ENCODE measurements around the gene AHDC1.

Gene AHDC1

DNA sequence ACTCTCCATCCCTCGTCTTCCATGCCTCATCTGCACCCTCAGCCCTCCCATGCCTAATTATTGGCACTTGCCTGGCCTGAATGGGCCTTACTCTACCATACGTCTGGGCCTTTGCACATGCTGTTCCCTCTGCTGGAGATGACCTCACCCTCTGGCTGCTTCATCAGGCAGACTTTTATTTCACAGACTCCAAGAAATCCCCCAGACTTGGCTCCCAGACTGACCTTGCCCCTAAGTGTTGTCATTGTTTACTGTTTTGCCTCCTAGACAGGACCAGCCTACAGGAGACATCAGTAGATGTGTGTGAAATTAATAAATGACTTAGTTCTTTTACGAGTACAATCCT lies 5.2 kb upstream of the AHDC1 start:
- ATAC-seq (no peak), DNase-seq (no peak)

DNA sequence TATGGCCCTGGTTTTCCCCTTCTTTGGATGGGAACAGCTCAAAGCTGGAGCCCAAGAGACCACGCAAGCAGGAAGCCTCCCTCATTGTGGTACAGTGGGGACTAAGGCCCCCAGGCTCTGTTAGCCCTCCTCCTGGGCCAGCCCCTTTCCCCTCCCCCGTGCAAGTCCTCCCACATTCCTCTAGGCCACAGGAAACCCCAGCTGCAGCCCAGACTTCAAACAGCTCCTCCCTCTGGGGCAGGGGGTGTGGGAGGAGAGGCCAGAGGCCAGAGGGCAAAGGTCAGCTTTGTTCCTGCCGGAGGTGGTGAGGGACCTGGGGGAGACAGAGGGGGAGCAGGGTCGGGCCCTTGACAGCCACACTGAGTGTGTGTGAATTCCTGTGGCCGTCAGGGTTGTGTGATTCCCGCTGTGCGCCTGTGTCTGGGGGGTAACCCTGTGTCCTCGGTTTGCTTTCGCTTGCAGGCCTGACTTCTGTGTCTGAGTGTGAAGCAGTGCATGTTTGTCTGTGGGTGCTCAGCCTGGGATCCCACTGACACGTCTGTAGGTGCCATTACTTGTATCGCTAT lies 3.4 kb upstream of the AHDC1 start:
- peaks cover 23% of the 10 kb centered on the region for H3K4me1 Mint-ChIP-seq
- ATAC-seq, result no peak
- no peak overlapping the region for H3K4me3 Mint-ChIP-seq
- DNase-seq, result no peak
- no peaks in the 10 kb centered on the region for H3K9me3 Mint-ChIP-seq
- no peaks in the 10 kb centered on the region for H3K27me3 Mint-ChIP-seq
- H3K27ac Mint-ChIP-seq, result no peak overlapping the region

More for the DNA sequence above, 5.2 kb upstream of the AHDC1 start:
- no peak overlapping the region for H3K27ac Mint-ChIP-seq
- H3K4me1 Mint-ChIP-seq, result peaks cover 35% of the 10 kb centered on the region
- no peaks in the 10 kb centered on the region for H3K27me3 Mint-ChIP-seq
- H3K4me3 Mint-ChIP-seq, result no peak overlapping the region
- H3K9me3 Mint-ChIP-seq, result no peaks in the 10 kb centered on the region

DNA sequence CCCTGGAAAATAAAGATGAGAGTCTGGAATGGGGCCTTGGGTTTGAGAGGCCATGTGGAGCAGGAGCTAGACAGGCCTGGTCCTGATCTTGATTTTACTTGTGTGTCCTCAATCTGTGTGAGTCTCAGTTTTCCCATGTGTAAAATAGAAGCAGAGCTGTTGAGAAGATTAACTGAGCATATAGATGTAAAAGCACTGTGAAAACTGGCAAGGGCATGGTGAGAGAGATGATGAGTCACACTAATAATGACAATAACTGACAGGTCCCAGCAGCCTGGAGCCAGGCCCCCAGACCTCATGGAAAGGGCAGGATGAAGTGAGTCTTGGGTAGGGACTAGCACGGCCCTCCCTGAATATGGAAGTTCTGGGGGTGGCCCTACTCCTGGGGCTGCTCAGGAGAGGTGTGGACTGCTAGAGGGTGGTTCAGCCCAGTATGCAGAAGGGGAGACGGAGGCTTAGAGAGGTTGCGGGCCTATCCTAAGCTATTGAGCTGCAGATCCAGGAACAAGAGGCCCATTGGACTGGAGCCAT lies 2.8 kb upstream of the AHDC1 start:
- Mint-ChIP-seq H3K9me3 (no peaks in the 10 kb centered on the region), H3K4me1 (peaks cover 23% of the 10 kb centered on the region), H3K4me3 (no peak overlapping the region), H3K27me3 (no peaks in the 10 kb centered on the region), H3K27ac (peak overlapping the region in 1 of 2 donors; percentile 91)
- no peak for DNase-seq
- no peak for ATAC-seq

DNA sequence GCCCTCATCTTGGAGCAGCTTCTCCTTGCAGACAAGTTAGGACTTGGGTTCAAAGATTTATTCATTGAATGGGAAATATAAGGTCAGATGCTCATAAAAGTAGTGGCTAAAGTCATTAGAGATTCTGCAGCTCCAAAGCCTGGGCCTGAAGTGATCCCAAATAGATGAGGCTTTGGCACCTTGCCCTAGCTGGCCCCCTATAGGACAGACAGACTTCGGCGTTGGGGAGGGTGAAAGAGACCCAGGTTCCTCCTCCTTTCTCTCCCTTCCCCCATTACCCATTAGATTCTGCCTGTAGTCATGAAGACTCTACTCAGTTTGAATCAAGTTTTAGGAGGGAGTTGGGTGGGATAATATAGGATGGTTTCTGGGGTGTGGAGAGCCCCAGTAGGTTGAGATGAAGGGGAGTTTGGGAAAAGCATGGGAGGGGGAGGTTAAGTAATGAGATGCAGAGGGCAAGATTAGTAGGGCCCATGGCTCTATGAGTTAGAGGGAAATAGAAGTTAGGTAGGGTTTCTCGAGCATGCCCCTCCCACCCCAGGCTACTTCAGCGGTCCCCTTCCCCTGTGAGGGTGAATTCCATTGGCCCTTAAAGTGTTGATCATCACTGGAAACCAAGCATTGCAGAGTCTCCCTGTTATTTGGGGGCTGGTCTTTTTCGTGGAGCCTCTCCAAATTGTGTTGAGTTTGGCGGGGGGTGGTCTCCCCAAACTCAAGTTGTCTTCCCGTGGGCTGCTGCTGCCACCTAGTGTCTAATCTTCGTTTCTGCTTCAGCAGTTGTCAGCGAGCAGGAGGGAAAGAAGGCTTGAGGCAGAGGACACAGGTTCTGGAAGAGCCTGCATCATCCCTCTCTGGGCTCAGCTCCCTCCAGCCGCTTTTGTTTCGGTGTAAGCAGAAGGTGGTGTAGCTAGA lies 2.1 kb upstream of the AHDC1 start:
- H3K4me1 Mint-ChIP-seq, result peaks cover 23% of the 10 kb centered on the region
- DNase-seq (peak; percentile 59 to 64), ATAC-seq (no peak)
- no peaks in the 10 kb centered on the region for H3K27me3 Mint-ChIP-seq
- H3K9me3 Mint-ChIP-seq, result no peaks in the 10 kb centered on the region
- H3K4me3 Mint-ChIP-seq, result no peak overlapping the region
- no peak overlapping the region for H3K27ac Mint-ChIP-seq

DNA sequence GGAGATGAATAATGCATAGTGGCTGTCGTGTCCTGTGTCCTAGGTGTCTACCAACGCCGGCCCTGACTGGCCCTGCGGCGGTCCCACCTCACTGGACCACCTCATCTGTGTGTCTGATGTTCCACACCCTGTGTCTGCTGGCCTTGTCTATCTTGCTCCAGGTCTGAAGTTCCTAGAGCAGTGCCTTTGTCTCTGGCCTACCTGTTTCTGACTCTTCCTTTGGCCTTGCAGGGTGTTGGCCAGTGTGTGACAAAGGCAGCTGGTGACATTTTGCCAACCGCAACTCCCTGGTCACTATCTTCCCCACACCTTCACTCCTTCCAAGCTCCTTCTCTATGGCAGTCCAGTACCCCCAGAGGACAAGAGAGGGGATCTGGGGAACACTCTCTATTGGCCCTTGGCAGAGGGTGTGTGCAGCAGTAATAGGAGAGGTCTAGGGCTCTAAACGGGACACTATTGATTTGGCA lies 1.4 kb upstream of the AHDC1 start:
- H3K4me3 Mint-ChIP-seq, result peak overlapping the region; percentile 50 to 98
- H3K9me3 Mint-ChIP-seq, result no peaks in the 10 kb centered on the region
- no peaks in the 10 kb centered on the region for H3K27me3 Mint-ChIP-seq
- ATAC-seq, result no peak
- H3K27ac Mint-ChIP-seq, result no peak overlapping the region
- H3K4me1 Mint-ChIP-seq, result peaks cover 23% of the 10 kb centered on the region
- DNase-seq, result no peak

DNA sequence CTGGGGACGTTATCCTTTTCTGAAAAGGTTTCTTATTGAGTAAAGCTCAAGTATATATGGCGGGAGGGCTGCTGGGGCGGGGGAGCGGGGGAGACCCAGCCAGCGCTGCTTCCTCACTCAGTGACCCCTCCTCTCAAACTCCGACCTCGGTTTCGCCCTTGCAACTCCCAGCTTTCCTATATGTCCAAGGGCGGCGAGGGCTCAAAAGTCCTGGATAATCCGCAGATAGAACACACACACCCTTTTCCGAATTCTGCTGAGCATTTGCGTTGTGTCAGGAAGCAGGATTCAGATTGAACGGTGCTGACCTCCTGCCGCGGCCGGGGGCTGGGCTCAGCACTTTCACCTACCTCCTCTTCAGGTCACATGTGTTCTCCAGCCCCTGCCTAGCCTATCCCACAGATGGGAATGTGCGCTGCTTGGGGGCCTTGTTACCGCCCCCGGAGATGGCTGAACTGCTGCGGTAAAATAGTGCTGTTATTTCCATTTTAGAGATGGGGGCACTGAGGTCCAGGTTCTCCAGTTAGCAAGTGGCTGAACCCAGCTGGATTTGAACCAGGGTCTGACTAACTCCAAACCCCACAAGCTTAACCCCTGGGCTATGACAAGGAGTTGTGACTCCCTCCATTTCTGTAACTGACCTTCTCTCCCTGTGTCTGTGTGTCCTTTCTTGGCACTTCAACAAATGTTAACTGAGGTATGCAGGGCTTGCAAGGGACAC lies 795 bp upstream of the AHDC1 start:
- Mint-ChIP-seq H3K27ac (peak overlapping the region in 1 of 2 donors; percentile 44), H3K4me3 (peak overlapping the region; percentile 81 to 98), H3K4me1 (peaks cover 23% of the 10 kb centered on the region), H3K9me3 (no peaks in the 10 kb centered on the region), H3K27me3 (no peaks in the 10 kb centered on the region)
- DNase-seq, result no peak
- ATAC-seq, result no peak

DNA sequence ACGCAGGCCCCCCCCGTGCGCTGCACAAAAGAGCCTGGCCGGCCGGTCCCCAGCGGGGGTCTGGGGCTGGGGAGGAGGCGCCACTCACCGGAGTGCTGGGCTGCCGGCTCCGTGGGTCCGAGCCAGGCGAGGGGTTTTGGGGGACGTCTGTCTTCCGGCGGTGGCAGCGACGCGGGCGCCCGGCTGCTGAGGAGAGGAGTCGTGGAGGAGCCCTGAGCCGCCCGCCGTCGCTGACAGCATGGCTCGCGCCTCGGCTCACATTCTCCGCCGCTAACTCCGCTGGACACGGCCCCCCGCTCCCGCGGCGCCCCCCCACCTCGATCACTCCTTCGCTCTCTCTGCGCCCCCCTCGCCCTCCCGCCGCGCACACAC lies 649 bp downstream of the AHDC1 start:
- ATAC-seq (peak; percentile 31), DNase-seq (peak; percentile 36 to 54)
- Mint-ChIP-seq H3K9me3 (no peaks in the 10 kb centered on the region), H3K4me1 (peaks cover 23% of the 10 kb centered on the region), H3K27ac (peak overlapping the region in 1 of 2 donors; percentile 74), H3K4me3 (peak overlapping the region; percentile 81 to 98), H3K27me3 (no peaks in the 10 kb centered on the region)

DNA sequence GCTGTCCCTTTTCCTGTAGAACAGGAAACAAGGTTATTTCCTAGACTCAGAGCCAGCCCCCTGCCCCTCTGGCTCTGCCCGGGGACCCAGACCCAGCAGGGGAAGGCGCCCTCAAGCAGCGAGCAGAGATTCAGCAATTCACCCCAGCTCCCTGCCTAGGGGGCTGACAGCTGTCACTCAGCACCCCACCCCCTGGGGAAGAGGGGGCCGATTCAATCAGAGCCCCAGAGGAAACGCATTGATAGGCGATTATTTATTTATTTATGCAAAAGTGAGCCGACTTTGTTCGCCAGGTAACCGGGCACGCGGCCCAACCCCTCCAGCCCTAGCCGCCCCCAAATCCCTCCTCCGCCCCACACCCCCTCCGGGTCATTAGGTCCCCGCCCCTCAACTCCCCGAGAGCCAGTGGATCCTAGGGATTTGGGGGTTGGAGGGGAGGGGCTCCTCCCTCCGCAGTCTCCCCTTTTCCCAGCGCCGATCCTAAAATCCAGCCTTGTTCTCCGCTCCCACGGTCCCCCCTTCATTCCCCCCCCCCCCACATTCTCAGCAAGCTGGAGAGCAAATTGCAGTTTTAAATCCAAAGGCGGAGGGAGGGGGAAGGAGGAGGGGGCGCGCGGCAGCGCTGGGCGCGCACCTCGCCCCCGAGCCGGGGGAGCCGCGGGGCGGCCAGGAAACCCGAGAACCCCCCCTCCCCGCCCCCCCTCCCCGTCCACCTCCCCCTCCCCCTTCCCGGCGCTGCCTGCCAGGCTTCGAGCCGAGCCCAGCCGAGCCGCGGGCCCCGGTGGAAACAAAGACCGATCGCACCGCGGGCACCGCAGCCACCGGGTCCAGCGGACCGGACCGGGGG lies 1.3 kb downstream of the AHDC1 start:
- Mint-ChIP-seq H3K27me3 (no peaks in the 10 kb centered on the region), H3K4me3 (peak overlapping the region; percentile 82 to 89), H3K4me1 (peaks cover 23% of the 10 kb centered on the region), H3K27ac (peak overlapping the region in 1 of 2 donors; percentile 87), H3K9me3 (no peaks in the 10 kb centered on the region)
- ATAC-seq (no peak), DNase-seq (peak in 1 of 2 donors; percentile 29)

DNA sequence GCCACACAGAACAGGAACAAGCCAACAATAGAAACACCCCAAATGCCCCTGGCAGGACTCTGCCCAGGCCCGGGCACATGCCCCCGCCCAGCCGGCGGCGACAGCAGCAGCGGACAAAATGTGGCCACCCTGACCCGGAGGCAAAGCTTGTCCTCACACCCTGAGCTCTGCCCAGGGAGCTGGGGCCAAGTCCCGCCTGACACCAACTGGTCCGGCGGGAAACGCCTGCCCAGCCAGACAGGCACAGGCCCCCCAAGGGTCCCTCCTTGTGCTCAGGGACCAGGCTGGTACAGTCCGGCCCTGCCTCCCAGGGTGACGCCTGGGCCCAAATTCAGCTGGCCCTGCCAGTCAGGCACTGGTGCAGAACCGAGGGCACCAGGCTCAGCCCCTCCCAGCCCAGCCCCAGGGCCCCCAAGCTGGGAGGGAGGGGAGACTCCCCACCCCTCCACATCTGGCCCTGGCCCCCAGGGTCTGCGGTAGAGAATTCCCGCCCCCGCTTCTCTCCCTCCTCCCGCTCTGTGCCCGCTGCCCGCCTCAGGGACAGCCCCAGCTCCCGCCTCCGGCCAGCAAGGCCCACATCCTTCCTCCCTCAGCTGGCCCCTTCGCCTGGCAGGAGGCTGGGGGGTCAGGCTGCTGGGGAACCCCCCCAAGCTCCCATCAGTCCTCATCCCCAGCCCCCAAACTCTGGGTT lies 2.0 kb downstream of the AHDC1 start:
- ATAC-seq (peak; percentile 6), DNase-seq (no peak)
- H3K27me3 Mint-ChIP-seq, result no peaks in the 10 kb centered on the region
- H3K9me3 Mint-ChIP-seq, result no peaks in the 10 kb centered on the region
- H3K4me3 Mint-ChIP-seq, result peak overlapping the region; percentile 82 to 89
- H3K27ac Mint-ChIP-seq, result peak overlapping the region in 1 of 2 donors; percentile 87
- peaks cover 17% of the 10 kb centered on the region for H3K4me1 Mint-ChIP-seq

DNA sequence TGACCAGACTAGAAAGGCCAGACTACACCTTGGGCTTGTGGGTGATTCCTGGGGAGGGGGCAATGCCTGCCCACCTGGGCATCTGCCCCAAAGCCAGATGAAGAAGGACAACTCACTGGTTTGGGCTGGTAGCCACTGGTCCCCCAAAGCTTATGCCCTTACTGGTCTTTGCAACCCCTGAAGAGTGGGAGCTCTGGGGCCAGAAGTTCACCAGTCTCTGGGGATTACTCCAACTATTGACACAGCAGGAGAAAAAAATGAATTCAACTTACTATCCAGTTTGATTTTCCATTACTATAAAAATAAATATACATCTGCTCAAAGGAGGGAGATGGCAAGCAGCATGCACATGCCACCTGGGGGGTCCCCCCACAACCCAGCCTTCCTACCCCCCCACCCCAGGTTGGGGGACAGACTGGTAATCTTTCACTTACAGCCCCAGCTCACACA lies 2.6 kb downstream of the AHDC1 start:
- H3K27me3 Mint-ChIP-seq, result no peaks in the 10 kb centered on the region
- peak overlapping the region in 1 of 2 donors; percentile 43 for H3K27ac Mint-ChIP-seq
- DNase-seq, result no peak
- no peaks in the 10 kb centered on the region for H3K9me3 Mint-ChIP-seq
- H3K4me3 Mint-ChIP-seq, result peak overlapping the region; percentile 18 to 30
- no peak for ATAC-seq
- H3K4me1 Mint-ChIP-seq, result peaks cover 11% of the 10 kb centered on the region

DNA sequence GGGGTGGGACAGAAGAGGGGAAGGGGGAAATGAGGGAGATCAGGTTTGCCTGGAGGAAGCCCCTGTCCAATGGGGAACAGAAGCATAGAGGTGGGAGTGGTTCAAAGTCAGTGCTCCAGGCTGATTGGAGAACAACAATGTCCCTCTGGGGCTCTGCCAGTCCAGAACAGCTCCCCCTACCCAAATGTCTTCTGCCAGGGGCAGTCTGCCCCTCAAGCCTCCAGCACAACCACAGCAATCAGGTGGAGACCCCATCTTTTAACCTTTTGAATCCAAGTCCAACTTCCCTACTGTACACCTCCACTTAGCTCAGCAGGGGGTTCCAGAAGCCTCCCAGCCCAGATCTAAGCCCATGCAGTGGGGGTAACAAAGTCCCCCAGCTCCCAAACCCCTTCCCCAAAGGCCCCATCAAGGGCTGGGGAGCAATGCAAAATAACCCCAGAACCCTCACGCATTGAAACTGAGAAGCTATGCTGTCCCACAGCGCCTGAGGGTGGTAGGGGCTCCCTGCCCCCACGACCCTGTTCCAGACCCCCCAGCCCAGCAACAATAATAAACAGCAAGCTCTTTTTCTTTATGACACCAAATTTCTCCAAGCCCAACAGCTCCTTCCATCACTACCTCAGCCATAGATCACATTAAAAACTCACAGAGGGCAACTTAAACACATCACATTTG lies 3.3 kb downstream of the AHDC1 start:
- H3K27me3 Mint-ChIP-seq, result no peaks in the 10 kb centered on the region
- ATAC-seq (no peak), DNase-seq (no peak)
- peak overlapping the region in 1 of 2 donors; percentile 1 for H3K27ac Mint-ChIP-seq
- H3K4me3 Mint-ChIP-seq, result peak overlapping the region in 1 of 2 donors; percentile 61
- H3K4me1 Mint-ChIP-seq, result peaks cover 4% of the 10 kb centered on the region
- H3K9me3 Mint-ChIP-seq, result no peaks in the 10 kb centered on the region

DNA sequence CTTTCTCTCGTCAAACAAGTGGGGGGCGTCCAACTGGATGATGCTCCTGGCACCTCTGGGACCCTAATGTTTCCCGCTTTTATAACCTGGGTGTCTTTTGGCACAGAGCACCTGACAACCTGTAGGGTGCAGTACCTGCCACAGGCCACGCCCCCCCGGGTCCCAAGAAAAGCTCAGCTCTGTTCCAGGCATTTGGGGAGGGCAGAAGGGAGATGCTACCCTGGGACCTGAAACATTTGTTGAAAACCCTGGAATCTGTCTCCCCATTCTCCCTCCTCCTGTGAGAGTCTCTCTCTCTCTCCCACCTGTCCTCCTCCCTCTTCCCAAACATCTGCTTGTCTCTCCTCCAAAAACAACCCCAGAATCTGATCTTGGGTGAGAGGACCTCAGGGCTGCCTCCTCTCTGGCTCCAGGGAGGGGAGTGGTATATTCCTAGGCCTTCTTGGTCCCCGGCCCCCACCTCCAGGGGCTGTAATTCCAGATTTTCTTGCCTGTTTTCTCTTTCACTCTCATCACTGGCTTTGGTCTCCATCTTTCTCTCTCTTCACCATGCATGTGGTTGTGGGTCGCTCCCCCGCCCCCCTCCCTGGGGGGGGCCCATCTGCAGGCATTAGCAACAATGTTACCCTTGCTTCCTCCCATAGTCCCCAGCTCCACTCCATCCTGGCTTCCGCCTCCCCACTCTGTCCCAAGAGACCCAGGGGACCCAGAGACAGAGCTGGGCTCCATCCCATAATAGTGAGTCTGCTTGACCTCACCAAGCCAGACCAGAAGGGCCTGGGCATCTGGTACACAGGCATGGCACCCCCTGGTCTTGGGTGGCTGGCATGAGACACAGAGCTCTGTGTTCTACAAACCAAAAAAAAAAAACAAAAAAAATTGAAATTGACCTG lies 4.1 kb downstream of the AHDC1 start:
- Mint-ChIP-seq H3K27me3 (no peaks in the 10 kb centered on the region), H3K4me1 (no peaks in the 10 kb centered on the region), H3K4me3 (peak overlapping the region; percentile 46 to 61), H3K9me3 (no peaks in the 10 kb centered on the region), H3K27ac (no peak overlapping the region)
- DNase-seq (no peak), ATAC-seq (no peak)

DNA sequence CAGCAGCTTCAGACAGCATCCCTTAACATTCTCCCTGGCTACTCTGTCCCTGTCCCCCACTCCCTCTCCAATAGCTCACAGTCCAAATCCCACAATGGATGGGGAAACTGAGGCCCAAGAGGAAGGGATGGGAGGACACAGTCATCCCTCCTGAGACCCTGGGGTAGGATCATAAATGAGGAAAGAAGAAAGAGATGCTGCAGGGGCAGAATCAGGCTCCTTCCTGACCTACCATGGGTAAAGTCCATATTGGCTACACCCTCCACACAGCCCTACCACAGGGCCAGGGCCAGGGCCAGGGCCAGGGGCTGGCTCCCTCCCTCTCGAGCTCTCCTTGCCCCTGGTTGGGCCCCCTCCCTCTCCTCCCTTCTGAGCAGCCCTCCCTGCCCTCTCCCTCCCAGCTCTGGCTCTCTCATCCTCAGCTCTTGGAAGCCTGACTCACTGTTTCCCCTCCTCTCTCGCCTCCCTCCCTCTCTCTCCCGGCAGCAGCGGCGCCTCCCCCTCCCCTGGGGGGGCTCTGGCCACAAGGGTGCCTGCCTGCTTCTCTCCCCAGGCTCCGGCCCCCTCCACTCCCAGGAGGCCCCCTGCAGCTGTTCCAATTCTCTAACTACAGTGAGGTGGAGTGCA lies 4.9 kb downstream of the AHDC1 start:
- Mint-ChIP-seq H3K27ac (peak overlapping the region; percentile 4 to 67), H3K4me3 (peak overlapping the region; percentile 25 to 61), H3K9me3 (no peaks in the 10 kb centered on the region), H3K27me3 (no peaks in the 10 kb centered on the region), H3K4me1 (no peaks in the 10 kb centered on the region)
- DNase-seq, result peak in 1 of 2 donors; percentile 35
- ATAC-seq, result peak; percentile 21

Data from stimulated activated naive CD8-positive, alpha-beta T cell treated with anti-CD3 and anti-CD28 coated beads, Interleukin-15, amount 100 ng/mL, for 72 hours (primary cell).